VCaP (cell line): ENCODE results near the gene L2HGDH.

Source experiments
- H3K27ac ChIP-seq: fragments of 450-650 bp; 2 replicates; pipeline ENCODE4 v1.5.1; 2017
- TF ChIP-seq, protein P1 (sequence below): fragments of 450-650 bp; conservative IDR thresholded peaks from 2 replicates; pipeline ENCODE4 v1.5.1; 2017; ENCODE audit warnings: mild to moderate bottlenecking, moderate library complexity

The L2HGDH gene

DNA sequence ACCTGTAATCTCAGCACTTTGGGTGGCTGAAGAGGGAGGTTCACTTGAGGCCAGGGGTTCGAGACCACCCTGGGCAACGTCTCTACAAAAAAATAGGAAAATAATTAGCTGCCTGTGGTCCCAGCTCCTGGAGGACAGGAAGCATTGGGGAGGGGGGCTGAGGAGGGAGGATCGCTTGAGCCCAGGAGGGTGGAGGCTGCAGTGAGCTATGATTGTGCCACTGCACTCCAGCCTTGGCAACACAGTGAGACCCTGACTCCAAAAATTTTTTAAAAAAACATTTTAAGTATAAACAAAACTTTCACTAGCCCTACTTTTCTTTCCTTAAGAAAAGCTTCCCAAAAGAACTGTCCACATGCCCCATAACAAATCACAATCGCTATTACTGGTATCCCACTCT, 1.6 kb downstream of the L2HGDH start:
- H3K27ac ChIP-seq = peak overlapping the region; percentile 88
- TF ChIP-seq, protein P1, sequence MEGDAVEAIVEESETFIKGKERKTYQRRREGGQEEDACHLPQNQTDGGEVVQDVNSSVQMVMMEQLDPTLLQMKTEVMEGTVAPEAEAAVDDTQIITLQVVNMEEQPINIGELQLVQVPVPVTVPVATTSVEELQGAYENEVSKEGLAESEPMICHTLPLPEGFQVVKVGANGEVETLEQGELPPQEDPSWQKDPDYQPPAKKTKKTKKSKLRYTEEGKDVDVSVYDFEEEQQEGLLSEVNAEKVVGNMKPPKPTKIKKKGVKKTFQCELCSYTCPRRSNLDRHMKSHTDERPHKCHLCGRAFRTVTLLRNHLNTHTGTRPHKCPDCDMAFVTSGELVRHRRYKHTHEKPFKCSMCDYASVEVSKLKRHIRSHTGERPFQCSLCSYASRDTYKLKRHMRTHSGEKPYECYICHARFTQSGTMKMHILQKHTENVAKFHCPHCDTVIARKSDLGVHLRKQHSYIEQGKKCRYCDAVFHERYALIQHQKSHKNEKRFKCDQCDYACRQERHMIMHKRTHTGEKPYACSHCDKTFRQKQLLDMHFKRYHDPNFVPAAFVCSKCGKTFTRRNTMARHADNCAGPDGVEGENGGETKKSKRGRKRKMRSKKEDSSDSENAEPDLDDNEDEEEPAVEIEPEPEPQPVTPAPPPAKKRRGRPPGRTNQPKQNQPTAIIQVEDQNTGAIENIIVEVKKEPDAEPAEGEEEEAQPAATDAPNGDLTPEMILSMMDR = no peak

DNA sequence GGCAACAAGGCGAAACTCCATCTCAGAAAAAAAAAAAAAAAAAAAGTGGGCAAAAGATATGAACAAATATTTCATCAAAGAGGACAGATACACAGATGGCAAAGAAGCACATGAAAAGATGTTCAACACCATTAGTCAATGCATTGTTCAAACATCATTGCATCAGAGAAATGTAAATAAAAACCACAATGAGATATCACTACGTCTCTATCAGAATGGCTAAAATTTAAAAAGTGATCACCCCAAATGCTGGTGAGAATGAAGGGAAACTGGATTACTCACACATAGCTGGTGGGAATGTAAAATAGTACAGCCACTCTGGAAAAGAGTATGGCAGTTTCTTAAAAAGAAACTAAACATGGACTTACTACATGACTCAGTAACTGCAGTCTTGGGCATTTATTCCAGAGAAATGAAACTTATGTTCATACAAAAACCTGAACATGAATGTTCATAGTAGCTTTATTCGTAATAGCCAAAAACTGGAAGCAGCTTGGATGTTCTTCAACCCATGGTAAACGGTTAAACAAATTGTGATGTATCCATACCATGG, 3.6 kb downstream of the L2HGDH start:
- TF ChIP-seq, protein P1 = no peak

DNA sequence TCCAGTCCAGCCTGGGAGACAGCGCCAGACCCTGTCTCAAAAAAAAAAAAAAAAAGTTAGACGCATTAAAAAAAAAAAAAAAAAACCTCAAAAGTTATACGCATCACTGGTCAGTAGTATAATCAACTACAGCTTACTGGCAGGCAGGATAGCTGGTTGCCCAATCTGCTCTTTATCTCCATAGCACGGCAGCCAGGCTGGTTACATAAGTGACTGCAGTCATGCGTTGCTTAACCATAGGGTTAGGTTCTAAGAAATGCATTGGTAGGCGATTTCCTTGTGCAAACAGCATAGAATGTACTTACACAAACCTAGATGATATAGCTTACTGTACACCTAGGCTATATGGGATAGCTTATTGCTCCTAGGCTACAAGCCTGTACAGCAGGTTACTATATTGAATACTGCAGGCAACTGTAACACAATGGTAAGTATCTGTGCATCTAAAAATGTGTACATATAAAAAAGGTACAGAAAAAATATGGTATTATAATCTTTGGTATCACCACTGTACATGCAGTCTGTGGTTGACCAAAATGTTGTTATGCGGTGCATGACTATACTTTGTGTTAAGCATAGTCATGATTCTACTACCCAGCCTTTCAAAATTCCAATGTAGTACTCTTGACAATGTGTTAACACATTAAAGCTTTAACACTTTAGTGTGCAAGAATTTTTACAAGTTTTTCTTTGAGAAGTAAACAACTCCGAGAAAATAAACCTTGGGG, 8.1 kb downstream of the L2HGDH start:
- TF ChIP-seq, protein P1 = no peak
- H3K27ac ChIP-seq = no peak overlapping the region

More for the DNA sequence above, 3.6 kb downstream of the L2HGDH start:
- H3K27ac ChIP-seq = no peak overlapping the region

DNA sequence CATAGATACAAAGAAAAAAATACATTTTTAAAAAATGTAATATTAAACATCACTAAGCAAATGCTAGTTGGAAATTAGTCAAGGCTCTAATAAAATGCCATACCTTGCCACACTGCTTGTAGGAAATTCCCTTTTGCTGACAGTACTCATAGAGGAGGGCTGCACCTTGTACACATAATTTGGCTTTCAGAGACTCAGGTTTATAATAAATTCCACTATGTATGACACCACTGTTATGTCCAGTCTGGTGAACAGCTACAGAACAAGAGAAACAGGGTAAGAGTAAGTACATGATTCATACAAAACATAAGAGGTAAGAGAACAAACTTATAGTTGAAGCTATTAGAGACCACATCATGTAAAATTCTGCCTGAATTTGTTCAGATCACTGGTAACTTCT, 10.1 kb downstream of the L2HGDH start:
- TF ChIP-seq, protein P1 = no peak
- H3K27ac ChIP-seq = no peak overlapping the region

DNA sequence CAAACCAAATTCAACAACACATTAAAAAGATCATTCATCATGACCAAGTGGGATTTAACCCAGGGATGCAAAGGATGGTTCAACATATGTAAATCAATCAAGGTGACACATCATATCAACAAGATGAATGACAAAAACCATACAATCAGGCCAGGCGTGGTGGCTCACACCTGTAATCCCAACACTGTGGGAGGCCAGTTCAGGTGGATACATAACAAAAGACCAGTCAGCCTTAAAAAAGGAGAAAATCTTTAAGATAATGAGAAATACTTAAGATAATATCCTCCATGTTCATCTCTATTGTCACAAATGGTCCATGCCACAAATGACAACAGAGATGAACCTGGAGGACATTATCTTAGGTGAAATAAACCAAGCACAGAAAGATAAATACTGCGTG, 12.4 kb downstream of the L2HGDH start:
- TF ChIP-seq, protein P1 = no peak
- H3K27ac ChIP-seq = no peak overlapping the region

DNA sequence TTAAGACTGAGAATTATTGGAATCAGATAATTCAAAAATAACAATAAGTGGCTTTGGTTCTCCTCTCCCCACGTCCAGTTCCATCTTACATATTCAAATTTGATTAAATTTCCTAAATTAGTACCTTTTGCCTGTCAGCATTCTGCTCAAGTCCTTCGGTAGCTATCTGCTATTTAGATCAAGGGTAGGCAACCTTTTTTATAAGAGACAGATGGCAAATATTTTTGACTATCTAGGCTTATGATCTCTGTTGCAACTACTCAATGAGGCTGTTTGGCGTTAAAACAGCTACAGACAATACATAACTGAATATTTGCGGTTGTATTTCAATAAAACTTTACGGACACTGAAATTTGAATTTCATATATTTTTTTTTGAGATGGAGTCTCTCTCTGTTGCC, 21.7 kb downstream of the L2HGDH start:
- TF ChIP-seq, protein P1 = no peak
- no peak overlapping the region for H3K27ac ChIP-seq

DNA sequence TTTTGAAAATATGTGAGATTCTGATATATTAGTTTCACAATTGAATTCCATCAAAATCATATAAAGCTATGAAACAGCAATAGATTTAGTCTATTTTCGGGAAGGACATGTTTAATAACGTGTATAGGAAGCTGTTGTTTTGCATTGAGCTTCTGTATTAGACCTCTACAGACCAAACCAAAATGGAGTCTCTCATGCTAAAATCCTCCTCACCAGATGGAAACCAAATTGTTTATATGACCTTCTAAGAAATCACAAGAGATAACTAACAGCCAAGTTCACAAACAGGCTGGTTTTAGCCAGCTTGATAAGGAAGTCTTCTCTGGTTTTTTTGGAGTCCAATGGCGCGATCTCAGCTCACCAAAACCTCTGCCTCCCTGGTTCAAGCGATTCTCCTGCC, 23.9 kb downstream of the L2HGDH start:
- H3K27ac ChIP-seq = no peak overlapping the region
- TF ChIP-seq, protein P1 = no peak
